NCI-H2029 (cell line): ENCODE measurements around the gene USP51.
"Not testable (repeated sequence)": the region's sequence is repeated elsewhere in the genome, so short reads cannot be mapped to it uniquely, and the experiment has no call there.

Experiments used
- DNase-seq: peaks from one replicate; lab custom pipeline; 2025; lab: John Stamatoyannopoulos, UW

USP51 gene

GRCh38 chrX:55489314-55490009 is at the start of gene USP51:
USP51 (minus strand) TSS chrX:55489848; CDS start chrX:55488939, 909 bp downstream.
- no peak for DNase-seq

DNA sequence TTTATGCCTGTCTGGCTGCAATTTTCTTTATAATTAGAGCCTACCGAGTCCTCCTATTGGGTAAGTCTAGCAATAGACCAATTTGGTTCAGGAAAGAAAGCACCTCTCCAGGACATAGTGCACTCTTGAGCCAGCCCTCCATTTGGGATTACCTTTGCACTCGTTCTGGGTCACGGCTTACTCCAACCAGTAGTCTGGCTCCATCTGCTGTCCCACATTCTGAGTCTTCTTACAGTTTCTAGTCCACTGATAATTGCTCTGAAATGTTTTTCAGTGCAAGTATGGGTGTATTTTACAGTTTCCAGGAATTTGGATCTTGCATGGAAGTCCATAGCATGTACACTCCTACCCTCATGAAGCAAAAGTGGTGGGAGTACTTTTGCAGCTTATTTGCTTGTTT is 34.8 kb upstream of the USP51 start:
- DNase-seq: no peak

DNA sequence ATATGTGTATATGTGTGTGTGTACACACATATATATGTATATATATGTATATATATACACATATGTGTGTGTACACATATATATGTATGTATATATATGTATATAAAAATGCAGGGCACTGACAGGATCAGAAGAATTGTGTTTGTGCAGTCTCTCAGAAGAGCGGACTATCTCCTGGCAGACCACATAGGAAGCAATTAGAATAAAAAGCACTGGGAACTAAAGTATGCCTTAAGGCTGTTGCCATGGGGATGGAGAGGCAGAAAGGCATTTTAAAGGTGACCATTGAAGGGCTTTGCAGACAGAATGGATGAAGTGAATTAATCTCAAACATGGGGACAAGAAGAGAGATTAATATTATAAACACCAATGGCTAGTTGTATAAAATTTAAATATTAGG is 33.7 kb upstream of the USP51 start:
- DNase-seq: no peak

- DNase-seq: no peak
These were observed 33.1 kb upstream of the USP51 start for GRCh38 chrX:55522596-55523276.

DNA sequence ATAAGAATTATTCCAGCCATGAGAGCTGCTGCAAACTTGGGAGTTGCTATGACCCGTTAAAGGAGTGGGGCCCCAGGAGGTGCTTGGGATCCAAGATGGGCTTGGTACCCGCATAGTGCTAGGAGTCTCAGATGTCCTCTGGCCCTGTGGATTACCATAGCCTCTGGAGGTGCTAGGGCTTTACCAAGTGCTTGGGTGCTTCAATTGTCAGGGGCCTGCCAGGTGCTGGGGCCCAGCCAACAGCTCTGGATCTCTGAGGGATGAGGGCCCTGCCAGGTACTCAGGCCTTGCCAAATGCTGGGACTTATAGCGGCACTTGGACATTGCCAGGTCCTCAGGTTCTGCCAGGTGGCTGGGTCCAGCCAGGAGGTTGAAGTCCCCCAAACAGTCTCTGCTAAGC is 32.0 kb upstream of the USP51 start:
- DNase-seq: no peak

GRCh38 chrX:55516794-55517481 is 27.3 kb upstream of the USP51 start:
- DNase-seq: not testable (repeated sequence)

GRCh38 chrX:55513045-55513737 is 23.5 kb upstream of the USP51 start:
- DNase-seq: not testable (repeated sequence)

DNA sequence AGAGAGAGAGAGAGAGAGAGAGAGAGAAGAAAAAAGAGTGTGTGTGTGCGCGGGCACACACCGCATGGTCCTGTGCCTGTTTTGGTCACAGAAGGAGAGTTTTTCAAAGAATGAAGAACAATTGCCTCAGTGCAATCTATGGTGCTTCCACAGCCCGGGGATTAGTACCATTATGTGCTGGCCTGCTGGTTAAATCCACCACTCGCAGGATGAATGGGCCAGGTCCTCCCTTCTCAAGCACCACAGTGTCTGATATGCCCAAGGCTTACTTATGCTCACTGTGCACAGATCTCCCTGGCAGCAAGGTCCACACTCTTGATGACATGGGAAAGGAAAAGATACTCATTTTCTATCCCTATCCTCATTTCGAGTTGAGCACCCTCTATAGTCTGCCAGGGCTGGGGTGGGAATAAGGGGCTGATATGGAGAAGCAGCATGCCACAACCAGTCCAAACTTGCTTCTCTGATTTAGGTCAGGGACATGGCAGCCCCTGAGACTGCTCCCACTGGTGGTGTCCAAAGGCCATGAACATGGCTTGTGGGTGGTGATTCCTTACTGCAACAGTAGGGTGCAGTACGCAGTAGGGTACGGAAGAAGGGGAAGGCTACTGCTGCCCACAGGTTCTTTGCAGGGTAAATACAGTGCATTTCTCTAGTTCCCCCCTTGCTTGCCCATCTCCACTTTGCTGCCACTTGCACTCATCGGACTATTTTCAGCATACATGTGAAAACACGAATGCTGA is 18.9 kb upstream of the USP51 start:
- DNase-seq: not testable (repeated sequence)

GRCh38 chrX:55507699-55508098 is 18.1 kb upstream of the USP51 start:
- not testable (repeated sequence) for DNase-seq

GRCh38 chrX:55507010-55507409 is 17.4 kb upstream of the USP51 start:
- DNase-seq: not testable (repeated sequence)

DNA sequence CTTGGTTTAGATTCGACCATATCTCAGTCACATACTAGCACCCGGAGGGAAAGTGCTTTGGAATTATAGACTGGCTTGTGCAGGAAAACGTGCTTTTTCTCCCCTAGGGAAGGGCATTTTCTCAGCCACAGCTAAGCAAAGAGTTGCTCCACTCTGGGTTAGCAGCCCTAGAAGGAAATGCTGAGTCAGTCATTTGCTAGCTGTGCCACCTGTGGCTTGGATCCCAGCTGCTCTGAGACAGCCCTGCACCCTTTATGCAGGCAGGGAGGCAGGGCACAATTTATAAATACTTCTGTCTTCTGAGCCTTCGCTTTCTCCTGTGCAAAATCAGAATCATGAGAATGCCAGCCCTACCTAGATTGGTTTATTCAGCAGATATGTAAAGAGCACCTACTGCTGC is 1.3 kb upstream of the USP51 start:
- DNase-seq: no peak

DNA sequence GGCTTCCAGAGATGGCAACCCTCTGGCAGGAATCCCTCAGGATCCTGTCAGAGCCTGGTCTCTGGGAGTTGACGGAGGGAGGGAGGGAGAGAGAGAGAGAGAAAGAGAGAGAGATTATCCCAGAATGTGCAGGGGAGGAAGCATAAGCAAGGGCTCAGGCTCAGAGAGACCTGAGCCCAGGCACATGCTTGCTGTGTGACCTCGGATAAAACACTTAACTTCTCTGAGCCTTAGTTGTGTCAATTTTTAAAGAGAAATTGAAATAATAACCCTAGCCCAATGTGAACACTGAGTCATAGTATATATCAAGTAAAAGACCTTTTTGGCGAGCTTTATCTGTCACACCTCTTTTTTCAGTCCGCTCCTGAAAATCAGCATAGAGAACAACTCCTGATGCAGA is 473 bp upstream of the USP51 start:
- no peak for DNase-seq

DNA sequence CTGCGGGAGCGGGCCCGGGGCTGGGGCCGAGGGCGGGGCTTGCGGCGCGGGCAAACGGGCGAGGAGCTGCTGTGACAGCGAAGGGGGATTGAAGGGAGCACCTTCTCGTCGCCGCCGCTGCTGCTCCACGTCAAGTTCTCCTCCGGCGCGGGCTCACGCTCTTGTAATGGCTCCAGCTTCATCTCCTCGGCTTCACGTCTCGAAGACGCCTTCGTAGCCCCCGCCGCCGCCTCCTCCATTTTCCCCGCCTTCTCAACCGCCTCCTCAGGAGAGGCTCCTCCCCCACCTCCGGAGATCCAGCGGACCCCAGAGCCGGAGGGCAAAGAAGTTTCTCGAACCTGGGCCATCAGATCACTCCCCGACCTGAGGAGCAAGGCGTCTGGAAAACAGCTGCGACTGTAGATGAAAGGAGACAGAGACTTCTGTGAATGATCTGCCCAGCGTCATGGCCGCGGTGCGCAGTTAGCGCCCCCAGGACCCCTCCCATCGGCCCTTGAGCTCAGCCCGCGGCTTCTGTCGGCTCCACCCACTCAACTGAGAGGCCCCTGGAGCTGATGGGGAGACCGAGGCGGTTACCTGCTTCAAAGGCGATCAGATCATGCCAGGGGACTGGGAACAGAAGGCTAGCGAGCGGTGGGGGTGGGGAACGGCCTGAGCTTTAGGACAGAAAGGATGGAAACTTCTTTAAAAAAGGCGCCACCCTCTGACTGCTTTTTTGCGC is 895 bp downstream of the USP51 start:
- DNase-seq: no peak

GRCh38 chrX:55488006-55488592 is 1.5 kb downstream of the USP51 start:
- DNase-seq: no peak

DNA sequence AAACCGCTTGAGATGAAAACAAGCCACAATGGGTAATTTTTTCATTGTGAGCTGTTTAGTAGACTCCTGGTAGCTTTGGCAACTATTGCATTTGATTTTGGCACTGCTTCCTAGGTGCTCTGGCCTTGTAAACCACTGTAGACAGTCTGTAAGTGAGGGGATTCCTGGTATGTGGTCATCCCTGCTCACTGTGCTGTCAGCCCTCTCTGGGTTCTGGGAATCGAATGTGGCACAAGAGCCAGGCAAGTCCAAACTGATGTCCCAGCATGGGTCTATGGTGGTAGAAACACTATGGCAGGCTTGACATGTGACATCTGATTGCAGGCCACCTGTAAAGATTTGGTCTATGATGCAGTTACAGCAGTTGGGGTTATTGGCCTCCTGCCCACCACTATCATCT is 2.5 kb downstream of the USP51 start:
- DNase-seq: no peak

- DNase-seq: no peak
These were observed 2.9 kb downstream of the USP51 start for GRCh38 chrX:55486736-55487135.

DNA sequence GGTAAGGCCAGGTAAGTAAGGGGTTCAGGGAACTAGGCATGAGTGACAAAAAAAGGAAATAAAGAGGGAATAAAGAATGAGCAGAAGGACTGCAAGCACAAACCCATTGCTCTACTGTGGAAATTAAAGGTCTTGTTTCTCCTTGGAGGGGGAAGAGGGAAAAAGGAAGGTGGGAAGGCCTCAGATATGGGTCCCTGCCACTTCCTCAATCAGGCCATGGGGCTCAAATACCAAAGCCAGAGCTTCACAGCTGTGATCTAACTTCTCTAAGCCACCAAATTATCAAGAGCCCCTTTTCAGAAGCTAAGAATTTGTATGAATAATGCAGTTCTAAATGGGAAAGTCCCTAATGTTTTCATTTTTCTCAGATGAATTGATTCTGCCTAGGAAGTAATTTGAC is 4.7 kb downstream of the USP51 start:
- no peak for DNase-seq

DNA sequence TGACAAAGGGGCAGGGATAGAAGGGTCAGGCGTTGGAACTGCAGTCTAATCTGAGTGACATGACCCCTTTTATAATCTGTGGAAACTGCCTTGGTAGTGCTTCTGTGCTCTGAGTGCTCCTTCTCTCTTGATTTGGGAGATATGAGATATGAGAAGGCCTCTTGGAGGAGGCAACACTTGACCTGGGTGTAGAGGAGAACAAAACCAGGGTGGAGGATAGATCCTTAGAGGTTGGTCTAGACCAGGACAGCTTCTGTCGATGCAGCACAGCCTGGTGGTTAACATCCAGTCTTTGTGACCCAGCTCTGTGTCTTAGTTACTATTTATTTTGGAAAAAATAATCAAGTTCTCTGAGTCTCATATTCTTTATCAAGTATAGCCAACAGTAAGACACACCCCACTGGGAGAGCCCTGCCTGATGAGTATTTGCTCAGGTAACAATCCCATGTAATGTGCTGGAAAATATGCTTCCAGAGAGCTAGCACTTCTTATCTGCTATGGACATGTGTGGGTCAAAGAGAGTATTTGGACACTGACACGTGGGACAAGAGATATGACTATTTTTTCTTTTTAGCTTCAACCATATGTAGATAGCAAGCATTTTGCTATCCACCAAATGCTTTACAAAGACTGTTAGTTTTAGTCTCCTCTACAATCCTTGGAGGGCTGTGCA is 9.1 kb downstream of the USP51 start:
- no peak for DNase-seq

GRCh38 chrX:55479956-55480355 is 9.7 kb downstream of the USP51 start:
- not testable (repeated sequence) for DNase-seq

DNA sequence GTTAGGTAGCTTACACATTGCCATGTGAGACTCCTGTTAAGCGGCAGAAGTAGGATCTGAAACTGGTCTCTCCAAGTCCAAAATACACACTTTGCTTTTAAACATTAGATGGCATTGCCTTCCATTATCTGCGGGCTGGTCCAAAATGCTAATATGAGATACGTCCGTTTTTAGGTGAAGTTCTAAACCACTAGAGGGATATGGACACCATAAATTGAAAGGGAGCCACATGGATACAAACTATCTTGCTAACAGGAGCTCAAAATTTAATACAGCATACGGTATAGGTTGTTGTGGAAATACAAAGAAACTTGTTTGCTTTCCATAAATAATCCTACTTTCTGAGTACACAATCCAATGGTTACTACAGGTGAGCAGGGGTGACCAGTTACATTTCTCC is 23.9 kb downstream of the USP51 start:
- not testable (repeated sequence) for DNase-seq
